ENCODE measurements around the gene HELZ.

DNA sequence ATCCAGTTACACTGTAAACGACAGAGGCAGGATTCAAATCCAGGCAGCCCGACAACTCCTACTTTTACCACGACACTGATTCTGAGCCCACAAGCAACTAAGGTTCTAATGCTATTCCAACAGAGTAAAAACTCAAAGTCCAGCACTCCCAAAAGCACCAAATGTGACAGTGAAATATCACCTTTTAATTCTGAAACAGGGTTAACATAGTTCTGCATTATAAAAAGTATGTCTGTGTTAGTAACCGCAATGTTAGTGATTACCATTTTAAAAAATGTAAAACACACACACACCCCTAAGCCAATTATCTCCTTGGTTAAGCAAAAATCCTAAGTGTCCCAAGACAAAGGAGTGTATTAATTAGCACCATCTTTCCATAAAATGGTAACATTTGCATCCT lies 19.7 kb downstream of the HELZ start:
- TF ChIP-seq, protein P1, sequence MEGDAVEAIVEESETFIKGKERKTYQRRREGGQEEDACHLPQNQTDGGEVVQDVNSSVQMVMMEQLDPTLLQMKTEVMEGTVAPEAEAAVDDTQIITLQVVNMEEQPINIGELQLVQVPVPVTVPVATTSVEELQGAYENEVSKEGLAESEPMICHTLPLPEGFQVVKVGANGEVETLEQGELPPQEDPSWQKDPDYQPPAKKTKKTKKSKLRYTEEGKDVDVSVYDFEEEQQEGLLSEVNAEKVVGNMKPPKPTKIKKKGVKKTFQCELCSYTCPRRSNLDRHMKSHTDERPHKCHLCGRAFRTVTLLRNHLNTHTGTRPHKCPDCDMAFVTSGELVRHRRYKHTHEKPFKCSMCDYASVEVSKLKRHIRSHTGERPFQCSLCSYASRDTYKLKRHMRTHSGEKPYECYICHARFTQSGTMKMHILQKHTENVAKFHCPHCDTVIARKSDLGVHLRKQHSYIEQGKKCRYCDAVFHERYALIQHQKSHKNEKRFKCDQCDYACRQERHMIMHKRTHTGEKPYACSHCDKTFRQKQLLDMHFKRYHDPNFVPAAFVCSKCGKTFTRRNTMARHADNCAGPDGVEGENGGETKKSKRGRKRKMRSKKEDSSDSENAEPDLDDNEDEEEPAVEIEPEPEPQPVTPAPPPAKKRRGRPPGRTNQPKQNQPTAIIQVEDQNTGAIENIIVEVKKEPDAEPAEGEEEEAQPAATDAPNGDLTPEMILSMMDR (IDR thresholded peaks at IDR 0.05; ENCODE audit: poor library complexity): no peak
- TF ChIP-seq EZH2 (IDR thresholded peaks at IDR 0.05; ENCODE audit: borderline replicate concordance): no peak
- TF ChIP-seq EZH2phosphoT487 (IDR thresholded peaks at IDR 0.05; ENCODE audit: low read depth, severe bottlenecking, unreplicated experiment): no peak
